GM18517 (cell line): Measurements from ENCODE around the gene NELFB.

Source experiments
- ATAC-seq: cut with Tn5 transposase; IDR thresholded peaks from one replicate; pipeline ENCODE4 v1.9.1; 2021; ENCODE audit warnings: mild to moderate bottlenecking, moderate library complexity; ENCODE audit not compliant: unreplicated experiment

The NELFB gene

DNA sequence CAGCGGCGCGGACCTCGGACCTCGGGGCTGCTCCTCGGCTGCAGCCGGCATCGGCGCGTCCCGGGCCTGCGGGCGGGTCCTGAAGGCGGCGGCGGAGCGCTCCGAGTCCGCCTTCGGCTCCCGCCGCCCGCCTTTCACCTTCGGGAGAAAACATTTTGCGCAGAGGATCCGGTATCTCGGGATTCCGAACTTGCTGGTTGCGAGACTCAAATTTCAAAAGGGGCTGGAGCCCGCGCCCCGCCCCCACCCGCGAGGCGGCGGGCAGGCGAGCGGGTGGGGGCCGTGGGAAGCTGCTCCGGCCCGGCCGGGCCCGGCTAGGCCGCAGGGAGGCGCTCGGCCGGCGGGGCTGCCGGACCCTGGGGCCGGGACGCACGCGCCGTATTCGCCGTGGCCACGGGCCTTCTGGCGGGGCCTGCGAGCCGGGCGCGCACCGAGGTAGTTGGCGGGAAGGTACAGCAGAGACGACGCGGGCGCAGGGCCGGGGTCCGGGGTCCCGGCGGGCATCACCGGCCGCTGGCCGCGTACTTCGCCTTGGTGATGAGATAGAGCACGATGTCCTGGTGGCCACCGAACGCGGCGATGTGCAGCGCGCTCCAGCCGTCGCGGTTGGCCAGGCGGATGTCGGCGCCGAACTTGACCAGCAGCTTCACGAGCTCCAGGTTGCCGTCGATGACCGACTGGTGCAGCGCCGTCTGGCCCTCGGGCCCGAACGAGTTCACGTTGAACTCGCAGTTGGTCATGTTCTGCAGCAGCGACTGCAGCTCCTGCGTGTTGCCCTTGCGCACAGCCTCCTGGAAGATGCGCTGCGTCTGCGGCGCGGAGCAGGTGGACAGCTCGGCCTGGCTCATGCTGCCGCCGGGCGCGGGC lies 46.2 kb downstream of the NELFB start:
- ATAC-seq: no peak

GRCh38 chr9:137302118-137302448 lies 47.0 kb downstream of the NELFB start, which contains the start of gene NRARP:
Gene NRARP (minus strand): TSS chr9:137302271. CDS start chr9:137301928, 343 bp downstream.
- peak; percentile 62 for ATAC-seq

DNA sequence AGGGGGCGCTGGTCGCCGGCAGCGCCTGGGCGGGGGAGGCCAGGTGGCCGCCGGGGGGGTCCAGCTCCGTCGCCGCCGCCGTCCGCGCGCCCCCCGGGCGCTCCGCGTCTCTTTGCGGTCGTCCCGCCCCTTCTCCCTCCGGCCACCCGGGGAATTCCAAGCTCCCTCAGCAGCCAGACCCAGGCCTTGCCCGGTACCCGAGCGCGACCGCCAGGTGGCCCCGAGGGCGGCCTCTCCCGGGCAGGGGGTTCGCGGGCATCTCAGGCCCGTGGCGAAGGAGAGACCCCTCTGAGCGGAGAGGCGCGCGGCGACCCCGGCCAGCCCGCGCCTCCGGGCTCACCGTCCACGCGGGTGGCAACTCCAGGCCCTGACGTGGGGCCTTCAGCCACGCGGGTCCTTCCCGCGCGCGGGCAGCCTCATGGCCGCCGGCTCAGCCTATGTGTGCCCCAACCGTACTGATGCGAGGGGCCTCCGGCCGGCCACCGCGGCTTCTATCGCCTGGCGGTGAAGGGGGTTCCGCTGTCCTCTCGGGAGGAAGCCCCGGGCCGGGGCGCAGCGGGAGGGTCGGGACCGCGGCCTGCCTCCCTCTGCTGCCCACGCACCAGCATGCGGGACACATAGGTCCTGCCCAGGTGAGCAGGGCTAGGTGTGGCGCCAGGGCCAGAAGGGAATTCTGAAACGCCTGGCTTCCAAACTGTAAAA lies 47.5 kb downstream of the NELFB start:
- peak; percentile 45 for ATAC-seq

GRCh38 chr9:137303151-137303892 lies 48.2 kb downstream of the NELFB start:
- no peak for ATAC-seq

- ATAC-seq: no peak
These were observed 48.8 kb downstream of the NELFB start for GRCh38 chr9:137303893-137304382.

DNA sequence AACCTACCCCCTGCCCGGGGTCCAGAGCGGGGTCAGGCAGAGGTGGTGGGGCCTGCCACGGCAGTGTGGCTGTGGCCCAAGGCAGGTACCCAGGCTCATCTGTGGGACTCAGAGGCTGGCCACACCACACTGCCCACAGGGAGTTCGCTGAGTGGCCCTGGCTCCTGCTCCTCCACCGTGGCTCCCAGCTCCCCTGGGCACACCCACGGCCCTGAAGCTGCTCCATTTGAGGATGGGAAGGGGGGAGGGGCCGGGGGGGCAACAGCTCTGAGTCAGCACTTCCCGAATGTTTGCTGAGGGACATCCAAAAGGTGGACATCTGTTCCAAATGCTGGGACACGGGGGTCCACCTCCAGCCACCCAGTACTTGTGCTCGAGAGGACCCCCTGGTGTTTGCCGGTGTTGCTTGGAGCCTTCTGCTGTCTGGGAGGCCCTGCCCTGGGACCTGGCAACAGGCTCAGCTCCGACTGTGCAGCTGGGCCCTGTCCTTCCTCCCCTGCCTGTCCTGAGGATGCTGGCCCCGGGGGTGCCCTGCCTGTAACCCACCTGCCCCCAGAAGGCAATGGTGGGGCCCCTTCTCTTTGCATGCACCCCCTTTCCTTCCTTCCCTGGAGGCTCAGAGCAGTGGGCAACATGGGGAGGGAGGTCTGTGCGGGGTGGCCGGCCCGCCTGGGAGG lies 49.4 kb downstream of the NELFB start:
- ATAC-seq: no peak

DNA sequence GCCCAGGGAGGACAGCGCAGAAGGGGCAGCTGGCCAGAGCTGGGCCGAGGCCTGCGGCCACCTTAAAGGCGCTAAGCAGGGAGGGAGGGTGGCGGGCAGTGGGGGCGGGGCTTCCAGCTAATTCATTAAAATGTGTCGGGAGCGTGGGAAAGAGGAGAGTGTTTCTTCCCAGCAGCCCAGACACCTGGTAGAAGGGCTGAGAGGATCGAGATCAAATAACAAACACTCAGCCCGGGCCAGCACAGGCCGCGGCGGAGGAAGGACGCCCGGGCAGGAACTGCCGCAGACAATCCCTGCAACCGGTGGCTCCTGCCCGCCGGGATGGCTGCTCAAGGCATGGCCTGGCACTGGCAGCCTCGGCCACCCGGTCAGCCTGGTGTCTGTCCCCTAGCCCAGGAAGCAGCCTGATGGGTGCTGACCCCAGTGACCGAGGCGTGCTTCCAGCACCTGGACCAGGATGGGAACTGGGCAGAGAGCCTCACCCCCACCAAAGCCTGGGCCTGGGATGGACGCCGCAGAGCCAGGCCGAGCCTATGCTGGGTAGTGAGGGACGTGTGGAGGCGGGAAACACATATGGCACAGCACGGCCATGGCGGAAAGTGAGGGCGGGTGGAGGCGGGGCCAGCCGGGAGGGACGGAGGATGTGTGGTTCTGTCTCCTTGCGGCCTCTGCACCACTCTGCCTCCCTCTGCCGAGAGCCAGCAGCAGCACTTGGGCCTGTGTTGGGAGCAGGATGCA lies 50.1 kb downstream of the NELFB start:
- no peak for ATAC-seq

DNA sequence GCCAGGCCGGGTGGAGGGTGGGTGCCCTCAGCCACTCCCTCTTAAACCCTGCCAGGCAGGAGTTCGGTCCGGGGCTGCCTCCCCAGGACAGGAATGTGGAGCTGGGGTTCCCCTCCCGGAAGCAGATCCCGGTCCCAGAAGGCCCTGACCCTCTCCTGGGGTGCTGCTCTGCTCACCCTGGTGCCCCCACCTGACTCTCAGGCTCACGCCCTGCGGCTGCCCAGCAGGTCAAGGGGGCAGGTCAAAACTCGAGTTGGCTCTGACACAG lies 50.6 kb downstream of the NELFB start:
- ATAC-seq: no peak

- ATAC-seq: no peak
These were observed 51.1 kb downstream of the NELFB start for GRCh38 chr9:137306066-137306849.

DNA sequence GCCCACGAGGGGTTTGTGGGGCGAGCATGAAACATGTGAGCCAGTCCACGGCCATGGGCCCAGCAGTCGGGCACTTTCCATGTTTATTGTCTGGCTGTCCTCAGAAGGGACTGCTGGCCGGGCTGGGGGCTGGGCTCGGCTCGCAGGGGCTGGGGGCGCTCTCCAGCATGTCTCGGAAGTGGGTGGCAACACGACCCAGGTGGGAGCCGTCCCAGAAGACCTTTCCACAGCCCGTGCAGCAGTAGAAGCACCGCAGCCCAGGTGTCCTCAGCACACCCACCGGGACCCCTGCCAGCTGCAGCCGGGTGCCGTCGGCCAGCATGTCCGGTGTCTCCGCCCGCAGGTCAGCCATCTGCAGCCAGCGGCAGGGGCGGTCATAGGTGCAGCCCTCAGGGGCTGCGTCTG lies 51.7 kb downstream of the NELFB start:
- no peak for ATAC-seq

DNA sequence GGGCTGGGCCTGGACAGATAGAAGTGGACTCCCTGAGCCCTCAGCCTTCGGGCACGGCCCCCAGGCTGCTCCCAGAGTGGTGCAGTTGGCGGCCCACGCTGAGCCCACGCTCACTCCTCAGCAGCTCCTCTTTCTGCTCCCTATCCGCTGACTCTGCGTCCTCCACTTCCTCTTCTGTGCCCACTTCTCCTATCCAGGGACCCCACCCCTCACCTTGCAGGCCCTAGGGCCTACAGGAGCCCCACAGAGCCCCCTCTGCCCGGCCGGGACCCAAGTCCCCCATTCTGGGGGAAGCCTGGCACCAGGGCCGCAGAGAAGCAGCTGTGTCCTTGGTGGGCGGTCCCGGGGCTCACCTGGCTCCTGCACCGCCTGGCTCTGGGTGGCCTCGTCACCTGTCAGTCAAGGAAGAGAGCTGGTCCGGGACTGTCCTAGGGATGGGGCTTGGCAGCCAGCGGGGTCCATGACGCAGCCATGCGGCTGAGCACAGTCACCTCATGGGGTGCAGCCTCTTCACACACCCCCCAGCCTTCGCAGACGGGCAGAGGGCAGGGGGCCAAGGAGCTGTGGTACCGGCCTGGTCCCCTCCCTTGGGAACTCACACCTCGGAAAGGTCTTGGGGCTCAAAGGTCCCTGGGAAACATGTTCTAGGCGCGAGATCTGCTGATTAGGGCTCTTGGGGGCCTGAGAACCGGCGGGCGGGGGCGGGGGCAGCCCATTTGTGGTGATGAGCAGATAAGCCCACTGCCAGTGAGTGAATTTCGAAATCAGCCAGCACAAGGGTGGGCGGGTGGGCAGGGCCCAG lies 52.3 kb downstream of the NELFB start:
- no peak for ATAC-seq

DNA sequence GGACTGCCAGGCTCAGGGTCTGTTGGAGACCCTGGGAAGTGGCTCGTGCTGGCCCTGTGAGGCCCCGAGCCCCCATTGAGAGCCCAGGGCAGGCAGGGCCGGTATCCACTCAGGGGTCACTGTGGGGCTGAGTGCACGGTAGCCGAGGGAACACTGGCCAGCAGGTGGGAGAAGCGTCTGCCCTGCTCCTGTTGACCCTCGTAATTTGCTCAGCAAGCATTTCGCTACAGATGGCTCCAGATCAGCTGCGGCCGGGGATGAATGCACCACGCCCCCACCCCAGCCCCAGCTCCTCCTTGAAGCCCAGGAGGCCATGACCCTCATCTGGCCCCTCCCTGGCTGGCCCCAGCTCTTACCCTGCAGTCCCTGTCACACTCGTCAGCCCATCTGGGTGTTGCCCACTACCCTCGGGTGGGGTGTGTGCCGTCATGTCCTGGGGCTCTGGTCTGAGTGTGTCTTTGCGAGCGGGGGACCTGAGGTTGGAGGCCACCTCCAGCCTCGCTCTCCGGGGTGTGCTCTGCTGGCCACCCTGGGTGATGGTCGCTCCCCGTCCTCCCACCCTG lies 53.0 kb downstream of the NELFB start:
- ATAC-seq: no peak

DNA sequence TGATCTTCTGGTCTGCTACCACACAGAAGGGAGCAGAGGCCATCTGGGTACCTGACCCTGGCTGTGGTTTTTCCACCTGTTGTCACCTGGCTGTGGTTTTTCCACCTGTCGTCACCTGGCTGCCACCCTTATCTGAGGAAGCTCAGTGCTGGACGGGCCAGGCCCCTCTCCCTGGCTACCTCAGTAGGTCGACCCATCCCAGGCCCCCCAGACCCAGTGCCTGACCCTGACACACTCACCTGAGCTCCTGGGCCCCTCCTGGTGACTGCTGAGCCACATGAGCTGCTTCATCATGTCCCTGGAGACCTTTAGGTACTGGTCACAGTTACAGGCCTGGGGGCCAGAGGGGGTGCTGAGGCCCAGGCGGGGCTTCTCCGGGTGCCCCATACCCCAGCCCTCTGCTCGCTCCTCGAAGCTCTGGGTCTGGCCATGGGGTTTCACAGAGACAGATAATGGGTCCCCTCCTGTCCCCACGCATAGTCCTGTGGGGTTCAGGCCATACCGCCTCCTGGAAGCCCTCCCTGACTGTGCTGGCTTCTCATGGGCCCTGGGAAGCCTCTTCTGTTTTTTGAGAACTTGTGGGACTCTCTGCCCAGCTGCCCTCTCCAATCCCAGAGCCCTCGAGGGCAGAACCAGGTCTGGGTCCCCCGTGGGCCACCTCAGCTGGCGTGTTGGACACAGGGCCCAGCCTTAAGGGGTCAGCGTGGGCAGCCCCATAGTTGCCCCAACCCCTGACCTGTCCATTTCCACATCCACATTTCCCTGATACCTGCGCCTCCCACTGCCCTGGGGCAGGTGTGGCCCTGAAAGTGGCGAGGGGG lies 54.5 kb downstream of the NELFB start:
- no peak for ATAC-seq

GRCh38 chr9:137310189-137311052 lies 55.3 kb downstream of the NELFB start:
- ATAC-seq: no peak

- no peak for ATAC-seq
These were observed 56.3 kb downstream of the NELFB start for GRCh38 chr9:137311171-137311985.
